Activated CD4-positive, alpha-beta T cell treated with anti-CD3 and anti-CD28 coated beads for 4 hours (primary cell): Measurements from ENCODE around the gene GBX1.

Source experiments
- DNase-seq, 2 donors: peaks; one replicate each; pipeline ENCODE4 v3.0.0-alpha.2; 2020

GBX1 gene

DNA sequence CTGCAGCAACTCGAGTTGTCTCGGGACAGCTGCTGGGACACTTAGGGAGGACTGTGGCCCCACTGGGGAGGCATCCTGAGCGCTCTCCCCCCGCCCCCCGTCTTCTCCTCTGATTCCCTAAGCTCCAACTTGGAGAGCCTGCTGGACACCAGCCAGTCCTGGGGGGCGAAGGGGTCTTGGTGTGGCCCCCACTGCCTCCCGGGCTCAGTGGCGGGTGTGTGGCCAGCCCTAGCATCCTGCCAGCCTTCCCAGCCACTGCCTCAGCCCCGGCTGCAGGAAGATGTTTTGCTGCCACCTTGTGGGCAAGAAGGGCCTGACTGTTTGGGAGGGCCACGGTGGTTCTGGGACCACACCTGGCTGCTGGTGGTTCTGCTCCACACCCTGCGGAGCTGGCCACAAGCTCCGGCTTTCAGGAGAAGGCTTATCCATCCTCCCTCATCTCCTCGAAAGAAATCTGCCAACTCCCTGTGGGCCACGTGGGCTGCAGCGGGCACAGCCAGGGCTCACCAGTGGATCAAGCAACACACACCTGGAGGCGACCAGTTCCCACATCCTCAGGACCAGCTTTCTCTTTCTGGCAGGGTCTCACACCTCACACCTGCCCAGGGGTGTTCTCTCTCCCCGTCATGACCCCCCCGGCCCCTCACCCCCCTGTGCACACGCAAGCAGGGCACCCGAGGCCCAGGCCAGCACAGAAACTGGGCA, 56.4 kb downstream of the GBX1 start:
- DNase-seq = peak; percentile 75 to 77

DNA sequence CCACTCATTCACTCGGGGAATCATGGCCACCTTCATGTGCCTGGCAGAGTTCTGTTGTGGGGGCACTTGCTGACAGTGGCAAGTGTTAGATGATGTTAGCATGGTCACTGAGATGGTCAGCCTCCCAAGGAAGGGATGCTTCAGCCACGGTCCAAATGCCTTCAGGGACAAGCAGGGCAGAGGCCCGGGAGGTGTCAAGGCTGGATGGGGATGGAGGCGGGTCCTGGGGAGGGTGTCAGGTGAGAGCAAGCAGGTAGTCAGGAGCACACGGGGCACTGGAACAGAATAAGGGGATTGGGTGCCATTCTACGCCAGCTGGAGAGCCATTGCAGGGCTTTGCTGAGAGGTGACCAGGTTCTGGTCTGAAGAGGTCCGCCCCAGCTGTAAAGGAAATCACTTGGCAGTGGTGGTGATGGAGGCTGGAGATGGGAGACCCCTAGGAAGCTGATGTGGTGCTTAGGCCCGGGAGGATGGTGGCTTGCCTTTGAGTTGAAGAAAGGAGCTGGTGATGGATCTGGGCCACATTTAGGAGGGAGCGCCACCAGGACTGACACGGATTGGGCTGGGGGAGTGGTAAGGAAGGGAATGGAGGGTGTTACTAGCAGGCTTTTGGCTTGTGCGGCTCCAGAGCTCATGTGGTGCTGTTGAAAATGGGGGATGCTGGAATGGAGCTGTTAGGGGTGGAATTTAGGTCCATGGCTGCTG, 57.1 kb downstream of the GBX1 start:
- DNase-seq = no peak

DNA sequence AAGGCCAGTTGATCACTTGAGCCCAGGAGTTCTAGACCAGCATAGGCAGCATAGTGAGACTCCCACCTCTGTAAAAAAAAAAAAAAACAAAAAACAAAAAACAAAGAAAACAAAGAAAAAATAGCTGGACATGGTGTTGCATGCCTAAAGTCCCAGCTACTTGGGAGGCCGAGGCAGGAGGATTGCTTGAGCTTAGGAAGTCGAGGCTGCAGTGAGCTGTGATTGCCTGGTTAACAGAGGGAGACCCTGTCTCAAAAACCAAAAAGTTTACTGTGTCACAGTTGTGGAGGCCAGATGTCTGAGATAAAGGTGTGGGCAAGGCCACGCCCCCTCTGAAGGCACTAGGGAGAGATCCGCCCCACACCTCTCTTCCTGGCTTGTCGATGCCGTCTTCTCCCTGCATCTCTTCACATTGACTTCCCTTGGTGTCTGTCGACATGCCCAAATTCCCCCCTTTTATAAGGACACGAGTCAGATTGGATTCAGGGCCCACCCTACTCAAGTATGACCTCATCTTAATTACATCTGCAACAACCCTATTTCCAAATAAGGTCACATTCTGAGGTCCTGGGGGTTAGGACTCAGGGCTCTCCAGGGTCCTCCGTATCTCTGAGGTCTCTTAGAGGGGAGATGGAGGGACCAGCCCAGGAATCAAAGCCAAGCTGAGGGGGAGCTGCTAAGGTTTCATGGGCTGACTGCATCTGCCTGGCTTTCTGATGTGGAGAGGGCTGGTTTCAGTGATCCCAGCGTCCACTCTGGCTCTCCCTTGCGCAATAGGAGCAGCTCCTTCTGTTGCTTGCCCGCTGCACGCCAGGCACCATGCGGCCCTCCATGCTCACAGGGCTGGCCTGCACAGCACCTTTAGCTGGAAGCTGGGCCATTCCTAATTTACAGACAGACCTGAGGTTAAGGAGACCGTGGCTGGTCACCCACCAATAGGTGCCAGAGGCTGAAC, 58.1 kb downstream of the GBX1 start:
- DNase-seq = no peak

GRCh38 chr7:151107882-151108281, 59.6 kb downstream of the GBX1 start:
- DNase-seq = no peak

DNA sequence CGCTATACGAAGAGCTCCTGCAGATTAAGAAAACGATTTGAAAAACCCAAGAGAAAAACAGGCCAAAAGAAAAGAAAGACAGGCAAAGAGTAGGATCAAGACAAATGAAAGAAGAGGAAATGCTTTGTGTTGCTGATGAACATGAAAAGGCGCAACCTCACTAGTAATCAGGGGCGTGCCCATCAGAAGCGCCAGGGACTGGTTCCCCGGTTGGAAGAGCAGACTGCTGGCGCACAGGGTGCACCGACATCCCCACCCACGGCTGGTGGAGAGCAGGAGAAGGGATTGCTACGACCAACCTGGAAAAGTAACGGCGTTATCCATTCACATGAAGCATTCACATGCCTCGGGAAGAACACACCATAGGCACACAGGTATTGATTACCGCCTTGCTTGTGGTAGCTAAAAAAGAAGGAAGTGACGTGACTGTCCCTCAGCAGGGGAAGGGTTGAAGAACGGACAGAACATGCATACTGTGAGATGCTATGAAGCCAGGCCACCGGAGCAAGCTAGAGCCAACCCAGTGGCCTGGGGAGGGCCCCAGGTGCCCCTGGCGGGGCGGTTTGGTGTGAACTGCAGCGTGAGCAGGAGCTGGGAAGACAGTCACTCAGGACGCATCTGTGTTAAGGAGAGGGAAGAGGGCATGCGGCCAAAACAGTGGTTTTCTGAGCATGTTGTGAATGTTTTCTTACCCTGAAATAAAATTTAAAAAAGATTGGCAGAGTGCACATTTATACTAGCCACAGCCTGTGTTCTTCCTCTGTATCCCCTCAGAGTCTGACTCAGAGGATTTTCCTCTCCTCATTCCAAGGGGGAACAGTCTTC, 62.9 kb downstream of the GBX1 start:
- DNase-seq = no peak

GRCh38 chr7:151103973-151104372, 63.5 kb downstream of the GBX1 start:
- no peak for DNase-seq

GRCh38 chr7:151102991-151103390, 64.5 kb downstream of the GBX1 start:
- DNase-seq = no peak

DNA sequence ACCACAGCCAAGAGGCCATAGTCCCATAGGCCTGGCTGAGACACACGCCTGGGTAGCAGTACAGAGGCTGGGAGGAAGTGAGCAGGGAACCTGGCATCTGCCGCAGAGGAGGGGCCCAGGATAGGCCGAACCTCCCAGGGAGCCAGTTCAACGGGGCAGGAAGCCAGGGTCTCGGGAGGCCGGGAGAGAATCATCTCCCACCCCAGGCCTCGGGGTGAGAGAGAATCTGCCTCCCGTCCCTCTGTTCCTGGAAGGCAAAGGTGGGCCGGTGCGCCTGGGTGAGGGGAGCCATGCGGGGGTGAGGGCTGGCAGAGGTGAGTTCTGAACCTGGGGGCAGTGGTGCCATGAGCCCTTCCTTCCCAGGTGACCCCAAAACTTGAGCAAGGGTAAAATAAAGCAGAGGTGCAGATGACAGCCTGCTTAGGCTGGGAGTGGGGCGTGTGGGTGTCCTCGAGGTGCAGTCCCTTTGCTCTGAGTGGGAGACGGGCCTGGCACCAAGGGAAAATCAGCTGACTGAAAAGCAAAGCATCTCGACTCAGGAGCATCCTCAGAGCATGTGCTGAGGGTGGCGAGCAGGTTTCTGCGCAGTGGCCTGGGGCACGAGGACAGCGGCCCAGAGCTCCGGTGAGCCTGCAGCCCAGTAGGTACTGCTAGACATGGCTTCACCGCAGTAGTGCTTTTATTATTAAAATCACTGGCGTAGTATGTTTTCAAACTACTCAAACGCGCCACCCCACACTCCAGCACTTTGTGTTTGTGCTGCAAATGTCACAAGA, 65.7 kb downstream of the GBX1 start:
- no peak for DNase-seq

DNA sequence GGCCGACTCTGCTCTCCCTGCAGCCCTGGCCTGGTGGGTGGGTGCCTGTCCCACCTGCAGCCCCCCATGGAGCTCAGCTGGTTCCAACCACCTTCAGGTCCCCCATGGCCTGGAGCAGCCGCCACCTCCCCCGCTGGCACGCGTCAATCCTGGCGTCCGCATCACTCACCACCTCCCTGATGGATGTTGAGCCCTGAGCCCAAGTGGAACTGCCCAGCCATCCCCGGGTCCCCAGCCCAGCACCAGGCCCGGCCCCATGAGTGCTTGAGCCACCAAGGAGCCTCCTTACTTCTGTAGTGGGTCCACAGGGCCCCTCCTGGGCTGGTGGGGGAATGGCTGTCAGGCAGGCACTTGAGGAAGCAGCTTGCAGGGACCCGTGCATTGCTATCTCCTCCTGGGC, 66.6 kb downstream of the GBX1 start:
- DNase-seq = no peak

DNA sequence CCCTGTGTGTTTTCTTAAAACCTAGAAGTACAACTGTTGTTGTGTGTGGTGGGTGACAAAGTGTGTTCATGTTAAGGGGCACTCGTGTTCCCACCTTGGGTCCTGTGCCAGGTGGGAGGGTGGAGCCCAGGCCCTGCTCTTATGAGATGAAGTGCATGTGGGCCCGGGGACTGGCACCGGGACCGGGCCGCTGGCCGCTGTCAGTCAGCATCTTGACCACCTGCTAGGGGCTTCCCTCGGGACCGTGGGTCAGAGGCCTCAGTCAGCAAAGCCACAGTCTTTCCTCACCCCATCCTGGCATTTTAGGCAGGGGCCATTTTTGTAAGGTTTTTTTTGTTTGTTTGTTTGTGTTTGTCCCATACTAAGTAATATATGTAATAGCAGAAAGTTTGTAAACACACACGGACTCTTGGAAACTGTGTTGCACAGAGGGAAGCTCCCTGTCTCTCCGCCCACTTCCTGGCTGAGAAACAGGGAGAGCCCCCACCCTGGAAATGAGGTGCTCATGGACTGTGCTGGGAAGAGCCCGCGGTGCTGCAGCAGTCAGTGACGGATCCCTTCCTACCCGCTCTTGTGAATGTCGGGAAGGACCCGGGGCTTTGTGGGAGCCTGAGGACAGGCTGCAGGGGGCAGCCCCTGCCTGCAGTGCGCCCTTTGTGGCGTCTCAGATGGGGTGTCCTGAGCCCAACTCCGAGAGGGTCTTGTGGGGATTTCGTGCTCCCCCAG, 67.8 kb downstream of the GBX1 start:
- no peak for DNase-seq
